Stimulated activated CD8-positive, alpha-beta memory T cell treated with anti-CD3 and anti-CD28 coated beads, Interleukin-4, amount 100 ng/mL, for 1 hour (primary cell): ENCODE data around the gene PRKG1.

Source experiments
- DNase-seq, 2 donors: peaks; one replicate each; pipeline ENCODE4 v3.0.0-alpha.2; 2020; ENCODE audit warnings: low read depth in 2 of 2, low spot score in 1 of 2

The PRKG1 gene

DNA sequence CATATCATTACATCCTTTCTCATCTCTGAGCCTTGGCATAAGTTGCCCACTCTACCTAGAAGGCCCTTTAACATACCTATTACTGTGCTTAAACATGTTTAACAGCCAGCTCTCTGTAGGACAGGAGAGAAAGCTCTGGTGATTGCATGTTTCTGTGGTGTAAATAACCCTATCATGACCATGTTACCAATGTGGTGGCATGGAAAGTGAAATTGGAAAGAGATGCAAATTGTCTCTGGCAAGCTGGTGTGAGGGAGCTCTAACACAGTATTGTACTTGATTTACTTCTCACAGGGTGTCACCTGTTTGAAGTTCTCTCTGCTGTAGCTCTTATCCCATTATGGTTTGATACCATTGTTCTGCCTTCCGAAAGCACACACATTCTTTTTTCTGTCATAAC lies 1008.0 kb downstream of the PRKG1 start:
- DNase-seq: no peak

DNA sequence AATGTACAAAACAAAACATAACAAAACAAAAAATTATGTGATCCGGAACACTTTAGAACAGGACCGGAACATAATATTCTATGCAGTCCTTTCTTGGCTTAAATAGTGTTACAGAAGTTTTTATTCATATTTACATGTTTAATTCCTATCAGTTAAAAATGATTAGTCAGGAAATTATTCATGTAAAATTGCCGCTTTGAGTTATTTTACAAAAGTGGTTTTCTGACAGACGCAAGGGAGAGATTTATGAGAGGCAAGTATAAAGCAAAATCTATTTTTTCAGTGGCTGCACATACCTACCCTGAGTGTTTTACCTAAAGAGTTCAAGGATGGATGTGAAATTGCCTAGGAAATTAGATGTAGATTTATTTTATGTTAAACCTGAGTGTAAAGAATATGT lies 1009.1 kb downstream of the PRKG1 start:
- no peak for DNase-seq

DNA sequence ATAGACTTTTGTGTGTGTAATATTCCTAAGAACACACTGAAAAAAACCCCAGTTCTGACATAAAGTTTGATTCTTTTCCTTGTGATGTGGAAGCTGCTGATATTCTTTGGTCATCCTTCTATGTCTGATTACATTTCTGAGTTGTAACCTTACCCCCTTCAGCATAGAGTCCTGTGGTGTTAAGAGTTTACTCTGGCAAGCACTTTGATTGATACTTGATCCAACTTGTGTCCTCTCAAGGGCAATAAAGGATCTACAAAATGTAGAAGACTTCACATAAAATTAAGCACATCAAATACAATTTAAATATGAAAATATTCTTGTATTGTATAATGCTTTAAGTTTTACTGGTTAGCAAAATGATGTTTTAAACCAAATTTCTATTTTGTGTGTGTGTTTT lies 1018.1 kb downstream of the PRKG1 start:
- DNase-seq: no peak

DNA sequence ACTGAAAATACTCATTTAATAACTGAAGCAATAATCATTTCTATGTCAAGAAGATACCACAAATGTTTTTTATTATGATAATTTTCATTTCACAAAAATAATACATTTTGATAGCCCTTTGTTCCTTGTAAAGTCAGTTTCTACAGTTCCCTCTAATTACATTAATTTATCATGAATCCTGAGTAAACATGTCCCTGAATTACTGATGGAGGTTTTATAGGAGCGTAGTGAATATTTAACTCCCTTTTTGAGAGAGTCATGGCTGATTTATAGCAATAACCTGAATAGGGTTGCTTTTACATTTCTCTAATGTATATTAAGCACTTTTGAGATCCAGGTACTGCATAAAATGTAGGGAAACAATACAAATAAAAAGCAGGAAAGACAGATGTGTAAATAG lies 1023.8 kb downstream of the PRKG1 start:
- DNase-seq: no peak

DNA sequence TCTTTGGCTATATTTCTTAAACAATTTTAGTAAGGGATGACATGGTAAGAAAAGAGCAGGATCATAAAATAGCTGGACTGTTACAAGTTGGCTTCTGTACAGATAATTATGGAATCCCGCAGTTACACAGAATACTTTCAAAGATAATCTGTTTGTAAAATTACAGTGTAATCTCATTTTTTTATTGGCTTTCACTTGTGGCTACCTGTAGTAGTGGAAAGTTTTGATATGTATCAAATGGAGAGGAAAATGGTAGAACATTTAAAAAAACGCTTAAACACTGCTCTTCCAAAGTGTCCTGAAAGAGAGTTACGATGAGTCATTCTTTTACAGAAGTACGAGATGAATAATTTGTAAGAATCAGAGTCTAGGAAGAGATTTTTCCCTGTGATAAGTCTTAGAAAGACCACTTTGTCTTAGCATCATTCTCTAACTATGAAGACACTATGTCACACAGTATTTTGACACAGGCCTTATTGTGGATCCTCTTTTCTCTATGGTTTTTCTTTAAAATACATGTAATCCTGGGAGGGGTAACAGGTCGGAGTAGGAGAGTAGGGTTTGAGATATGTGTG lies 1024.8 kb downstream of the PRKG1 start:
- no peak for DNase-seq

DNA sequence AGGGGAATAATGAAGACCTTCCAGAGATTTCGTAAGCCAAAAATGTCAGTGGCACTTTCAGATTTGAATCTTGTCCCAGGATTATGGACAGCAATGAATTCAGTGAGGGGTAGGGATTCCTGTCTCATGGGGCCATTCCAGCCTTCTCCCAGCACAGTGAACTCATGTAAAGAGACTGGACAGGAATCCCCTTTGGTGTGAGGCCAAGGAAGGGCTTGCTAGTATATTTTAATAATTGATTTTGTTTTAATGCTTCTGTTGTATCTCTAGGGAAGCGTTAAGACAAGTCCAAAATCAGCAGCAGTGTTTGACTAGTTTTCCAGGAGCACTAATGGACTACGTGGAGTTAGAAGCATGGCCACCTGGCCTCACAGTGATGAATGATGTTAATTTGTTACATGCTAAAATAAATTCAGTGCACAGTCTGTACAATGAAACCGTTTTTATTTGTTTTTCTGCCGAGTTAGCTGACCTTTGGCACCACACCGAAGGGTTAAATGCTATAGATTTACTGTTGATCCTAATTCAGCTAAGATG lies 1025.8 kb downstream of the PRKG1 start:
- DNase-seq: no peak

DNA sequence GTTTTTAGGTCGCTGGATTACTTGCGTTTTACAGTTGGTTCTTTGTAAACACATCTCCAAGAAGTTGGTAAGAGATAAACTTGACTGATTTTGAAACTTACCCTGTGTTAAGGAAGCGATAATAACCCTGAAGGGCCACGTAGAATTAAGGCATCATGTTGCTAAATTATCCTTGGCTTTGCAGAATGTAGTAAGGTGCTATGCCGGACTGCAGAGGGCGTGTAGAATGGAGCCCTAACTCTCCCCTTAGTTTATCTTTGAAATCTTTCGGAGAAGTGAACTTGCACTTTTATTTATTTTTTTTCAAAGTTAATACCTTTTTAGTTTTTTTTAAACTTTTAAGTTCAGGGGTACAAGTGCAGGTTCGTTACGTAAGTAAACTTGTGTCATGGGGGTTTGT lies 1031.0 kb downstream of the PRKG1 start:
- DNase-seq: no peak

DNA sequence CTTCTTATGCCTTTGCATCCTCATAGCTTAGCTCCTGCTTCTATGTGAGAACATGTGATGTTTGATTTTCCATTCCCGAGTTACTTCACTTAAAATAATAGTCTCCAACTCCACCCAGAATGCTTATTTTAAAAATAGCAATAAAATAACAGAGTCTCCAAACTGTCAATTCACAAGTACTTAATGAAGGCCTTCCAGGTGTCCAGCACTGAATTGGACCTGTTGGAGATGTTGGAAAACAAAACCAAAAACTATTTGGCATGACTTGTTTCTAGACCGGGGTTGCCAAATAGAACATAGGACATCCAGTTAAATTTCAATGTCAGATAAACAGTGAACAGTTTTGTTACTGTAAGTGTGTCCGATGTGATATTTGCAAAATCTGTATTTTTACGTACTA lies 1031.7 kb downstream of the PRKG1 start:
- DNase-seq: no peak

DNA sequence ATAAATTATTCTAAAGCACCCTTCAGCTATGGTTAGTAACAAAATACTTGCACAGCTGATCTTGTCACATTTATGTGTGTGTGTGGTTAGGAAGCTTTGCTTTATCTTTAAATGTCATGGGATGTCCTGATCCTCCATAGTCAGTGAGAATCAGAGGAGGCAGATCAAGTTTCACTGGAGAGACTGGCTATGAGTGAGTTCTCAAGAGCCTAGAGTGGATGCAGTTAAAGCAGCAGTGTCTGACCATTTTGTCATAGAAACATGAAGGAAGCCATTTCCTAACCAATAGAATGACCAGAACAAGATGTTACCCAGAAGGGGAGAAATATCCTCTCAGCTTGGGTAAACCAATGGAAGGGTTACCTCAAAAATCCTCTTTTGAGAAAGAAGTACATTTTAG lies 1032.6 kb downstream of the PRKG1 start:
- no peak for DNase-seq

DNA sequence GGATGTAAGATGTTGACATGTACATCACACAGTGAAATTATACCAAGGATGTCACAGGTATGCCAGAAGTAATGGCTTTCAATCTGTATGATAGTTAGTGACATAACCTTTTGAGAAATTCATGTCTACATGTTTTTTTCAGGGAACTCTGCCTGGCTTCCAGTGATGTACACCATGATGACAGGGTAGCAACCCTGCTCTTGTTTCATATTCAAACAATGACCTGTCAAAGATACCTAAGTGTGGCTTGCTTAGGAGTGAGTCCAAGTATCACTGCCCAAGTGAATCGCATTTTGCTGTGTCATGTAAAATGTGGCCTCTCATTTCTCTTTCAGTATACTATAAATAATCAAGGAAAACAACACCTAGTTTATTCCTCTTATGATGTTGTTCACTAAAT lies 1033.9 kb downstream of the PRKG1 start:
- DNase-seq: no peak

DNA sequence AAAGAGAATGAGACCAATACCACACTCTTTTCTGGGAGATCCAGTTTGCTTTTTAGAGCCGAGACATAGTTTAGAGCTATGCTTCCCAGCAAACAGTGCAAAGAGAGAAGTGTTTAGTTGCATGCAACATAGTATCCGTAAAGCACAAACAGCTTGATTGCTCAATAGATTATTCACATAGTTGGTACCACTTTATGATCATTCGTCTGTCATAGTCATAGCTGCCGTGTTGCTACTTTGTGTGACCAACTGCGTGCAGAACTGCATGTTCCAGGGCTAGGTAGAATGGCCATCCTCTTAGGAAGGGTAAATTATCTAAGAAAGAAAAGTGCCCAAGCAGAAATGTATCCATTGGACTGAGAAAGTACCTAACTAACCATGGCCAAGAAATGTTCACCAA lies 1036.3 kb downstream of the PRKG1 start:
- no peak for DNase-seq

DNA sequence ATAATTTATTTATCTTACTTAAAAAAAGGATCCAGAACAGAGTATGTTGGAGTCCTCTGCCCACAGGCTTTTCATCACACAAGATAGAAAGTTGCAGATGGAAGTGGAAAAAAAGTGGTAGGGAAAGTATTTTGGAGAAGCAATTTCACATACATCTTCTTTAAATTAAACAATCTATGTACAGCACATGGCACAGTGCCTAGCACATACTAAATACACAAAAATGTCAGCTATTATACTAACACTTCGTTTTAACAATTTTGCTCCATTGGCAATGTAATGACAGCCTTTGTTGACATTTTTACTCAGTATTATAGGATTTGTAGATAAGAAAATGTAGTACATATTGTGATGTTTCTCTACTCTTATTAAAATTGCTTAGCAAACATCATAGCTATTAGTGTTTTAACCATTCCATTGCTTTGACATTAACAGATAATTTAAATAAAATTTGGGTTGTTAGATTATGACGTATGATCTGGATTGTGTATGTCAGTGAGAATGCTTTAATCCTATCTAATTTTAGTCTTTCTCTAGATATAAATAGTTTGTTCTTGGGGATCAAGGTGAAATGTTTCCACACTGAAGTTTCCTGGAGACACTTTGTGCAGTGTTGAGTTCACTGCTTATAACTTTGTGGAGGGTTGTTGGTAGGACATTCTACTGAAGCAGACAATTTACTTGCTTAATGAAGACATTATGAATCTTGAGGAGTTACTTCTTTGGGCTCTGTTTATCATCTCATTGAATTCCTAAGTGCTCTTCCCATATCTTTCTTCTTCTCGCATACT lies 1037.0 kb downstream of the PRKG1 start:
- DNase-seq: no peak

DNA sequence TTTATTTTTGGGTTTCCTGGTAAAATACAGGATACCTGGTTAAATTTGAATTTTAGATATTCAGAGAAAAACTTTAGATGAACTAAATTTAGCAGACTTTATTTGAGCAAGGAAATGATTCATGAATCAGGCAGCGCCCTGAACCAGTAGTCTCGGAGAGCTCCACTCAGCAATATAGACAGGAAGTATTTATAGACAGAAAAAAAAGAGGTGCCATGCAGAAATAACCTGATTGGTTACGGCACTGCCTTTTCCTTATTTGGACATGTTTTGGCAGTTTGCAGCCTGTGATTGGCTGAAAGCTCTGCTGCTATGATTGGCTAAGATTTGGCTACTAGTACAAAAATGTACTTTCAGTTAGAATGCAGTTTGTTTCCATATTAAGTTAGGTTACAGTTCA lies 1041.5 kb downstream of the PRKG1 start:
- no peak for DNase-seq

DNA sequence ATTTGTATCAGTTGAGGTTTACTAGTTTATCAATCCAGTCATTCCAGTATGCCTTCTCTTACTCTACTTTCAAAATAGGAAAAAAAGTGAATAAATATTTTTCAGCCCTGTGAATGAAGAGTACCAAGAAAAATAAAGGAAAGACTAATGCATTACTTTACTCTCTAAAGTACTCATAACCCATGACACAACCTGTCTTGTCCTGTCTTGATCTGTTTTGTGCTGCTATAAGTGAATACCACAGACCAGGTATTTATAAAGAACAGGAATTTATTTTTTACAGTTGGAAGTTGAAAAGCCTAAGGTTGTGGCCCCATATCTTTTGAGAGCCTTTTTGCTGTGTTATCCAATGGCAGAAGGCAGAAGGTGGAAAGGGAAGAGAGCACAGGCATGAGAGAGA lies 1045.2 kb downstream of the PRKG1 start:
- DNase-seq: no peak

DNA sequence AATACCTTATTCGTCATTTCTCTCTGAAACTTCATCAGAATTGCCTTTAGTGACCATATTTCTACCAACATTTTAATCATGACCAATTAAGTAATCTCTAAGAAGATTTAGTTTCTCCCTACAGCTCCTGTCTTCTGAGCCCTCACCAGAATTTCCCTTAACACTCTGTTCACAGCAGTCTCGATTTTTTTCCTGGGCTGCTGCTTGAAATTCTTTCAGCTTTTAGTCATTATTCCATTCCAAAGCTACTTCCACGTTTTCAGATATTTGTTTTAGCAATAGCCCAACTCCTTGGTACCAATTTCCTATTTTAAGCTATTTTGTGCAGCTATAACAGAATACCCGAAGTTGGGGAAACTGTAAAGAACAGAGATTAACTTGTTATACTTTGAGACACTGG lies 1047.4 kb downstream of the PRKG1 start:
- no peak for DNase-seq

DNA sequence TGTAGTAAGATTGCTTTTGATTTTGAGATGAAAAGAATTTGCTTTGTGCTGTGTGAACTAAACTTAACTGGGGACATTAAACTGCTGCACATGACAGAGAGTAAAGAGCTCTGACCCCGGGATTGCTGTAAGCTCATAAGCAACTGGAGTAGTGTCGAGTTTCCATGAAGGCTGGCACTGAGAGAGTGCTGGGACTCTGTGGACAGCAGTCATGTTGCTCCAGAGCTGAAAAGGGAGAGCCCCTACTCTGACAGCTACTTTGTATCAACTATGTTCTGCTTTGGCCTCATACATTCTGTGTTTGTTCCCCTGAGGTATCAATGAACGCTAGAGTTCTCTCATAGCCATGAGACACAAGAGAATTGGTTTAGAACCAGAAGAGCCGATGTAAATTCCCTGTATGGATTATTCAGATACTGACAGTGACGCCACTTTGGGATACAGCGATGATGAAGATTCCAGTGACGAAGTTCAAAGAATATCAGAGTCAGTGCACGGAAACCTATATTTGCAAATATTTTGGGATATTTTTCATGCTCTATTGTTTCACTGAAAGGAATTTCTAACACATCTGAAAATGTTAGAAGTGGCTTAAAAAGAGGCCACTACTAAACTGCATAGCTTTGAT lies 1053.9 kb downstream of the PRKG1 start:
- DNase-seq: no peak

DNA sequence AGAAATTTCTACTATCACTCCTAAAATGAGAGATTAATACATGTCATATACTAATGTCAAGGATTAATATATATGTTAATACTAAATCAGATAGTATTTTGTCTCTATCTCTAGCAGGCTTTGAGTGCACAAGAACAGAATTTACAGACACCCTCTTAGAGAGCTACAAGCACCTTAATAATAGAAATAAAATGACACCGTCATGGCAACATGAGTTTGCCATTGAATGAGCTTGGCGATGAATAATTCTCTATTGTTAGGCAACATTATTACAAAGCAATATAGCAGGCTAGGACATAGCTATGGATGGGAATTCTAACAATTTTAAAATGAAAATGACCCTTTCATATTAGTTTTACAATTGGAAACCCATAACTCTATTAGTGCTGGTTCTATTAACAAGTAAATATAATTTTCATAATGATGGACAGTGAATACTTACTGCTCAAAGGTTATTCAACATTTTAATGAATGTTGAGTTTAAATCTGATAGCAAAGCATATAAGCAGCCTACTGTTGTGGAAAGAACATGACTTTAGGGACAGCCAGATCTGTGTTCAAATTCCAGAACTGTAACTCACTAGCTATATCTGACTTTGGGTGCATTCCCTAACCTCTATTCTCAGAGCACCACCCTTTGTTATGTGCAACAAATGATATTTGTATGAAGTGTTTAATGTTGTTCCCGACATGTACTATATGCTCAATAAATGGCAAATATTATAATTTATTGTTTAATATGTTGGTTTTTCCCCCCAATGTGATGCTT lies 1055.3 kb downstream of the PRKG1 start:
- no peak for DNase-seq

DNA sequence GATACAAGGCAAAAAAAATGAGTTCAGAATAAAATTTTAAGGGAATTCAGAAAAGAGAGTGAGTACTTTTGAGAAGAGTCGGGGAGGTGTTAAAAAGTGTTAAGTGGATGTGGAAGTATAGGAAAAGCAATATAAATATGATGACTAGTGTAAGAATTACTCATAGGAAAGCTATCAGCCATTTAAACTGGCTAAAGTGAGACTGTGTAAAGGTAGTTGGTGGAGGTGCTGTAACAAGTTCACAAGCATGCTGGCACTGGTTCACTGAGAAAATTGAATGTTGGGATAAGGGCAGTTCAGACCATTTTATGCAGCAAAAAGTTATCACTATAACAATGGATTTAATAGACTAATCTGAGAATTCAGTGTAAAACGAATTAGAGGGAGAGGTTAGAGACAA lies 1060.8 kb downstream of the PRKG1 start:
- no peak for DNase-seq

DNA sequence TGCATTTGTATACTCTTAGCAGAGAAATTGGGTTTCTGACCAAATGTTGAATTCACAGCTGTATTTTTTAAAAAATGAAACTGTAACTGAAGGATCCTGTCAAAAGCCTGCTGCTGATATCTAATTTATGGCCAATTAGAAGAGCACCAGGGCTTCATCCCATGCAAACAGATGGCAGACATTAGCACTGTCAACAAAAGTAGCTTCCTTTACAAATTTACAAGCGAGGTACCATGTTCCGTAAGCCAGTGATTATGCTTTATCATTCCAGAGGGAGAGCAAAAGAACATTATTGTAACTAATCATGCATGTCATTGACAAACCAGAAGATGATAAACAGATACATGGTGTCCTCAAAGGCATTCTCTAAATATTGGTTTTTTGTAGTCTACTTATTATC lies 1062.6 kb downstream of the PRKG1 start:
- no peak for DNase-seq

DNA sequence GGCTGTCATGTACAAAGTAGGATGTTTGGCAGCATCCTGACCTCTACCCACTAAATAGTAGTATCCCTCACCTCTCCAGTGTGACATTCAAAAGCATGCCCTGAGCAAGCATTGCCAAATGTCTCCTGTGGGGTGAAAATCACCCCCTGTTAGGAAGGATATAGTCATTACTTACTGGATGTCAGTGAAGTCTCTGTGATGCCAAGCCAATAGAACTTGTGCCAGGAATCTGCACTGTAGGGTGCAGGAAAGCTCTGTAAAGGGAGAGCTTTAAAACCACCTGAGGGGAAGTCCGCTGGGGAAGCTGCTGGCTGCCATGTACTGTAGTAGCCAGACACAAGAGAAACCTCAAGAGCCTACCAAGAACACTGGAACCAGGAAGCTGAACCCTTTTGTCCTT lies 1069.1 kb downstream of the PRKG1 start:
- no peak for DNase-seq

DNA sequence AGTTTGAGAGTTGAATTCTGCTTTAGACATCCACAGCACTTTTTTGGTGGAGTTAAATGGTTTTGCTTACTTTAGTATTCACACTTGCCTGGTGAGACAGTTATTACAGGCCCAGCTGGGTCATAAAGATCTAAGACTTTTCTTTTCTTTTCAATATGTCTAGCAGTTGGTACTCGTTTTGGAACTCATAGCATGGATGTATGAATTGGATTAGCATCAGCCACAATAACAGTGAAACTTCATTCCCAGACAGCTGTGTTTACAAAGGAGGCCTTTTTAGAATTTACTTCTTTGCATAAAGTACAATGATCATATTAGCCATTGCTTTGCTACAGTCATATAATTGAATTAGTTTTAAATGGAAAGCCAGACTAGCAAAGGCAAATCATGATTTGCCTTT lies 1071.3 kb downstream of the PRKG1 start:
- no peak for DNase-seq

DNA sequence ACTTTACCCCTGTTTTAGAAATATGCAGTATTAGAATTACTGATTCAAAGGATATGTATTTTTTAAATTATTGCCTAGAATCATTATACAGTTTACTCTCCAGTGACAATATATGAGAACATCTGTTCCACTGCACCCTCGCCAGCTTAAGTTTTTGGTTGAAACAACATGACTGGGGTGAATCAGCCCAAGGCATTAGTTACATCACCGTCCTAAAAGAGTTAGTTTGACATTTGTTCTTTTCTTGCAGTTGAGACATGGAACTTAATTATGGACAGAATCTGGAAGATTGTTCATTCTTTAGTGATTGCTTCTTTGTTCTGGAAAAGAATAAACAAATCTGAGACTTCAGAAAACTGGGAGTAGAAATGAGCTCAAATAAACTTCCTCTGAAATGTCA lies 1072.5 kb downstream of the PRKG1 start:
- DNase-seq: no peak
